Fibroblast of the aortic adventitia (primary cell): ENCODE data around the gene OTX2. TPM values are rescaled to one million over a fixed set of nuclear protein-coding genes. Genes with fewer than 3 reads are reported as not detected.

ENCODE experiments used
- DNase-seq: peaks from one replicate; pipeline ENCODE4 v3.0.0-alpha.2; 2010; ENCODE audit warnings: low read depth
- H3K4me3 ChIP-seq: 2 replicates; pipeline ENCODE4 v1.5.1; 2011; ENCODE audit warnings: low read depth, mild to moderate bottlenecking, control low read depth, low read length, moderate library complexity
- CTCF ChIP-seq: IDR thresholded peaks from 2 replicates; pipeline ENCODE4 v1.5.1; 2011; ENCODE audit warnings: mild to moderate bottlenecking, low read length, control low read depth, inconsistent platforms; ENCODE audit not compliant: insufficient read depth
- total RNA-seq: library from RNA; depleted of rRNA; stranded (reverse); fragments of >200 nt; gene quantifications from 2 replicates; pipeline ENCODE4 v1.2.3, GENCODE V29; 2012; ENCODE audit warnings: low replicate concordance

Gene OTX2
- total RNA-seq, 1 donor: not detected

GRCh38 chr14:56812364-56813141 lies 2.3 kb upstream of the OTX2 start:
- no peak overlapping the region for H3K4me3 ChIP-seq
- DNase-seq: no peak
- no peak for TF ChIP-seq CTCF

GRCh38 chr14:56811593-56812363 lies 1.5 kb upstream of the OTX2 start:
- TF ChIP-seq CTCF: no peak
- no peak for DNase-seq
- H3K4me3 ChIP-seq: no peak overlapping the region

GRCh38 chr14:56810836-56811592 lies 735 bp upstream of the OTX2 start:
- no peak for DNase-seq
- TF ChIP-seq CTCF: no peak
- no peak overlapping the region for H3K4me3 ChIP-seq

DNA sequence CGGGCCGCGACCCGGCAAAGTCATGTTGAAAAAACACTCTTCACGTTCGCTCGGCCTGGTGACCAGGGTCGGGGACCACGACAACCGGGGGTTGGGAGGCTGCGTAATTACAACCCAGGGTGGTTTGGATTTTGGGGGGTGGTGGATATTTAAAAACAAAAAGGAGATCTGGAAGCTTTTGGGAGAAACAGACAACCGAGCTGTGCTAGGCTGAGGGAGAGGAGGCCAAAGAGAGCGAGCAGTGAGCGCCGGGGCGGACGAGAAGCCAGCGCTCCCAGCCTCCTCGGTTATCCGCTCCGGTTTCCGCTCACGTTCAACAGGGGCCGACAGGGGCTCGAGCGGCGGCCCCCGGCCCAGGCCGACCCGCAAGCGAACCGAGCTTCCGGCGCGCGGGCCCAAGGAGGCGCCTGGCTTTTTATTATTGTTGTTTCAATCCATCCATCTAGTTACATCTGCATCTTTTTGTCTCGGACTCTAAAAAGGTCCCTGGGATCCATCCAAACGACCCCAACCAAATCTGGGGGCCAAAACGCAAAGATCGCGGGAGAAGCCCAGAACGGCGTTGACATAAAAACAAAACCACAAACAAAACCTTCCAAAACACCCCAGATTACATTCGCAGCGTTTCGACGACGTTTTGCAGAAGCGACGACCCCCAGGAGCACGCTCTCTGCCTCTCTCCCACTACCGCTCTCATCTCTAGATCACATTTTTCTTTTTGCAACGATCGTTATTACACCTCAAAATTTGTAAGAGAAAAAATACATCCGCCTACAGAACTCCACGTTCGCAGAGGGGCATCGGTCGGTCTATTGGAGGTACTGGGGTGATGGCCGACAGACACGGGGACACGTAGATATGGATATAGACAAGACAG lies 771 bp downstream of the OTX2 start:
- TF ChIP-seq CTCF: no peak
- no peak overlapping the region for H3K4me3 ChIP-seq
- DNase-seq: no peak

GRCh38 chr14:56808383-56809269 lies 1.7 kb downstream of the OTX2 start:
- no peak for DNase-seq
- H3K4me3 ChIP-seq: no peak overlapping the region
- no peak for TF ChIP-seq CTCF
